Tibial artery (tissue), 4 donors: ENCODE data around the gene ART1.

Experiments
- DNase-seq, 2 donors: peaks; one replicate each; pipeline ENCODE4 v3.0.0-alpha.2; 2019
- H3K27ac ChIP-seq, 2 donors: fragments of 200-600 bp; sonication (generic) in 1 of 2; 1 replicate in 1 of 2; 2 replicates in 1 of 2; pipeline ENCODE4 v1.5.1; 2018 to 2019; ENCODE audit warnings: mild to moderate bottlenecking in 1 of 2
- H3K27me3 ChIP-seq, 2 donors: fragments of 200-600 bp; sonication (generic) in 1 of 2; one replicate each; pipeline versions ENCODE4 v1.5.1 to v1.6.0; 2016 to 2019
- H3K36me3 ChIP-seq, 3 donors: fragments of 200-600 bp; sonication (generic) in 2 of 3; one replicate each; pipeline ENCODE4 v1.5.1; 2016 to 2019; ENCODE audit warnings: mild to moderate bottlenecking in 2 of 3
- H3K4me1 ChIP-seq, 4 donors: fragments of 200-600 bp; sonication (generic) in 2 of 4; 1 replicate in 3 of 4; 2 replicates in 1 of 4; pipeline ENCODE4 v1.5.1; 2016 to 2019
- H3K4me3 ChIP-seq, 2 donors: fragments of 200-600 bp; sonication (generic) in 1 of 2; 1 replicate in 1 of 2; 2 replicates in 1 of 2; pipeline ENCODE4 v1.5.1; 2018 to 2019; ENCODE audit warnings: mild to moderate bottlenecking in 2 of 2
- H3K9me3 ChIP-seq, 3 donors: fragments of 200-600 bp; sonication (generic) in 1 of 3; one replicate each; pipeline ENCODE4 v1.5.1; 2016 to 2019
- CTCF ChIP-seq, 2 experiments: fragments of 200-600 bp in 1 of 2; fragments of 450-650 bp in 1 of 2; IDR thresholded peaks; one replicate each; pipeline ENCODE4 v1.5.1; 2017 to 2019; ENCODE audit warnings: antibody characterized with exemption in 2 of 2, mild to moderate bottlenecking in 1 of 2, moderate library complexity in 1 of 2
- intact Hi-C: fragments of 100-400 bp; cut with DNase I; formaldehyde crosslinking; loops from one replicate; pipeline ENCODE4 v1.15.0; 2023; ENCODE audit warnings: low total_unique reads

Gene ART1

GRCh38 chr11:3615998-3616397 lies 28.9 kb upstream of the ART1 start:
- no peak overlapping the region for H3K4me3 ChIP-seq
- DNase-seq: peak in 1 of 2 donors; percentile 55
- H3K9me3 ChIP-seq: no peaks in the 10 kb centered on the region
- intact Hi-C loops: no loop called here
- H3K27me3 ChIP-seq: peaks cover 0 to 7% of the 10 kb centered on the region in 2 donors
- H3K36me3 ChIP-seq: no peaks in the 10 kb centered on the region
- TF ChIP-seq CTCF (IDR thresholded peaks at IDR 0.05): no peak
- no peaks in the 10 kb centered on the region for H3K4me1 ChIP-seq
- H3K27ac ChIP-seq: no peak overlapping the region

- no peak for TF ChIP-seq CTCF (IDR thresholded peaks at IDR 0.05)
- Histone ChIP-seq H3K27ac (no peak overlapping the region), H3K4me3 (no peak overlapping the region), H3K9me3 (no peaks in the 10 kb centered on the region), H3K36me3 (no peaks in the 10 kb centered on the region), H3K27me3 (peaks cover 0 to 7% of the 10 kb centered on the region in 2 donors), H3K4me1 (no peaks in the 10 kb centered on the region)
- DNase-seq: peak in 1 of 2 donors; percentile 62
- intact Hi-C loops: no loop called here
Observed at GRCh38 chr11:3616721-3617460, 28.0 kb upstream of the ART1 start.

- no peak for TF ChIP-seq CTCF (IDR thresholded peaks at IDR 0.05)
- peak in 1 of 2 donors; percentile 46 for DNase-seq
- intact Hi-C loops: no loop called here
Observed at GRCh38 chr11:3617990-3618389, 26.9 kb upstream of the ART1 start.

GRCh38 chr11:3622521-3622920 lies 22.4 kb upstream of the ART1 start:
- no peaks in the 10 kb centered on the region for H3K9me3 ChIP-seq
- no peaks in the 10 kb centered on the region for H3K4me1 ChIP-seq
- DNase-seq: peak in 1 of 2 donors; percentile 38
- no peaks in the 10 kb centered on the region for H3K36me3 ChIP-seq
- no peak overlapping the region for H3K4me3 ChIP-seq
- intact Hi-C loops: no loop called here
- no peaks in the 10 kb centered on the region for H3K27me3 ChIP-seq
- H3K27ac ChIP-seq: no peak overlapping the region
- TF ChIP-seq CTCF (IDR thresholded peaks at IDR 0.05): no peak

More at GRCh38 chr11:3617990-3618389, 26.9 kb upstream of the ART1 start:
- H3K27ac ChIP-seq: no peak overlapping the region
- H3K9me3 ChIP-seq: no peaks in the 10 kb centered on the region
- no peak overlapping the region for H3K4me3 ChIP-seq
- peaks cover 0 to 7% of the 10 kb centered on the region in 2 donors for H3K27me3 ChIP-seq
- no peaks in the 10 kb centered on the region for H3K36me3 ChIP-seq
- no peaks in the 10 kb centered on the region for H3K4me1 ChIP-seq

GRCh38 chr11:3623121-3623520 lies 21.8 kb upstream of the ART1 start:
- intact Hi-C loops: no loop called here
- no peak overlapping the region for H3K4me3 ChIP-seq
- TF ChIP-seq CTCF (IDR thresholded peaks at IDR 0.05): no peak
- H3K9me3 ChIP-seq: no peaks in the 10 kb centered on the region
- DNase-seq: no peak
- no peak overlapping the region for H3K27ac ChIP-seq
- no peaks in the 10 kb centered on the region for H3K36me3 ChIP-seq
- no peaks in the 10 kb centered on the region for H3K4me1 ChIP-seq
- H3K27me3 ChIP-seq: no peaks in the 10 kb centered on the region
